HepG2 (cell line): Measurements from ENCODE around the gene CYTH2. TPM values are rescaled to one million over a fixed set of nuclear protein-coding genes. Genes with fewer than 3 reads are reported as not detected.
A peak's percentile ranks its signal among the peaks of the same experiment; 100 is the strongest.

Experiments used
- ATAC-seq: fragments of 200-7000 bp; cut with Tn5 transposase; 3 replicates; pipeline ENCODE4 v1.9.1; 2020; ENCODE audit warnings: mild to moderate bottlenecking, moderate library complexity
- BruUV-seq: library from RNA; stranded (reverse); fragments of 400-500 nt; replicated peaks from 2 replicates; lab custom pipeline; 2021; lab: Mats Ljungman, UMichigan
- CTCF ChIA-PET: fragments of 300-600 bp; formaldehyde crosslinking; extraction: SDS; loops from one replicate; lab custom pipeline; 2021; ENCODE audit warnings: low total read pairs, inconsistent platforms, low intra/inter-chr PET ratio; lab: Yijun Ruan, JAX
- POLR2A ChIA-PET: fragments of 350-600 bp; sonication (Branson Sonifier 250); formaldehyde crosslinking; loops from one replicate; lab custom pipeline; 2020; ENCODE audit warnings: antibody characterized with exemption, inconsistent platforms; lab: Yijun Ruan, JAX
- DNase-seq: peaks from one replicate; pipeline ENCODE4 v3.0.0-alpha.2; 2015; ENCODE audit warnings: low spot score
- FAIRE-seq: peaks from 3 replicates; lab custom pipeline; 2011; peaks lifted over from hg19 to GRCh38; lab: Jason Lieb, UNC
- H2AFZ ChIP-seq: one replicate; pipeline ENCODE4 v1.6.1; 2011; ENCODE audit warnings: low read length, inconsistent platforms
- H3K27ac ChIP-seq: fragments of 300-600 bp; 3 replicates; pipeline ENCODE4 v1.8.0; 2011; ENCODE audit warnings: mixed run types, mild to moderate bottlenecking, mixed read lengths, low read length, inconsistent platforms; ENCODE audit not compliant: insufficient read depth; ENCODE audit errors: extremely low read length
- H3K27me3 ChIP-seq, 2 experiments: fragments of 200-600 bp in 1 of 2; 2 replicates in 1 of 2; 3 replicates in 1 of 2; pipeline versions ENCODE4 v1.6.0 to v1.8.0; 2011; ENCODE audit warnings: low read length in 2 of 2, mild to moderate bottlenecking in 2 of 2, moderate library complexity in 2 of 2, inconsistent platforms in 1 of 2; ENCODE audit not compliant: insufficient read depth in 2 of 2, control insufficient read depth in 1 of 2
- H3K36me3 ChIP-seq, 2 experiments: fragments of 200-600 bp in 1 of 2; replicated peaks in 1 of 2; 2 replicates in 1 of 2; 3 replicates in 1 of 2; pipeline versions ENCODE4 v1.5.1 to v1.8.0; 2011; ENCODE audit warnings: low read length in 2 of 2, inconsistent platforms in 1 of 2; ENCODE audit not compliant: insufficient read depth in 2 of 2, control insufficient read depth in 1 of 2
- H3K4me1 ChIP-seq: 2 replicates; pipeline ENCODE4 v1.5.1; 2012; ENCODE audit warnings: low read length, inconsistent platforms; ENCODE audit not compliant: insufficient read depth
- H3K4me2 ChIP-seq: 2 replicates; pipeline ENCODE4 v1.6.0; 2011; ENCODE audit warnings: low read depth, low read length, inconsistent platforms
- H3K4me3 ChIP-seq, 3 experiments: fragments of 200-600 bp in 1 of 3; sonication (generic), shearing (Covaris generic) in 1 of 3; replicated peaks in 1 of 3; 2 replicates each; pipeline ENCODE4 v1.5.1; 2011 to 2016; ENCODE audit warnings: low read length in 3 of 3, inconsistent platforms in 2 of 3, low read depth in 2 of 3, mild to moderate bottlenecking in 2 of 3, control low read depth in 1 of 3, mixed read lengths in 1 of 3; ENCODE audit not compliant: insufficient read depth in 1 of 3
- H3K79me2 ChIP-seq: one replicate; pipeline ENCODE4 v1.6.1; 2011; ENCODE audit warnings: low read length, inconsistent platforms; ENCODE audit not compliant: insufficient read depth
- H3K9ac ChIP-seq: 2 replicates; pipeline ENCODE4 v1.6.0; 2011; ENCODE audit warnings: mild to moderate bottlenecking, low read depth, low read length, inconsistent platforms; ENCODE audit not compliant: insufficient read depth
- H3K9me3 ChIP-seq: 2 replicates; pipeline ENCODE4 v1.5.1; 2012; ENCODE audit warnings: mild to moderate bottlenecking, low read length
- H4K20me1 ChIP-seq: 2 replicates; pipeline ENCODE4 v1.6.0; 2011; ENCODE audit warnings: inconsistent platforms, mild to moderate bottlenecking, low read length, moderate library complexity; ENCODE audit not compliant: insufficient read depth
- AGO2 ChIP-seq: fragments of 200-400 bp; formaldehyde crosslinking; optimal IDR thresholded peaks from 2 replicates; pipeline ENCODE3; 2017; ENCODE audit warnings: mild to moderate bottlenecking, low read depth, low read length, moderate library complexity
- AKAP8 ChIP-seq: sonication (generic); formaldehyde crosslinking; IDR thresholded peaks from 2 replicates; pipeline ENCODE4 v1.5.1; 2020; ENCODE audit warnings: mild to moderate bottlenecking, missing genetic modification reagents
- BCL6 ChIP-seq: IDR thresholded peaks from 2 replicates; pipeline ENCODE4 v1.6.1; 2016; ENCODE audit warnings: missing genetic modification reagents, missing compliant biosample characterization
- FOSL1 ChIP-seq: sonication (generic); formaldehyde crosslinking; IDR thresholded peaks from 2 replicates; pipeline ENCODE4 v1.9.0; 2021; ENCODE audit warnings: missing genetic modification reagents, borderline replicate concordance
- HMGA1 ChIP-seq: sonication (generic); formaldehyde crosslinking; conservative IDR thresholded peaks from 2 replicates; pipeline ENCODE4 v1.4.0; 2020; ENCODE audit warnings: missing genetic modification reagents
- PAF1 ChIP-seq: IDR thresholded peaks from 2 replicates; pipeline ENCODE4 v1.6.1; 2016; ENCODE audit warnings: missing genetic modification reagents, missing compliant biosample characterization
- RBFOX2 ChIP-seq: fragments of 200-400 bp; formaldehyde crosslinking; IDR thresholded peaks from 2 replicates; pipeline ENCODE4 v1.6.1; 2017; ENCODE audit warnings: low read depth, mild to moderate bottlenecking, low read length
- TEAD3 ChIP-seq: optimal IDR thresholded peaks from 2 replicates; pipeline ENCODE3; 2016; ENCODE audit warnings: borderline replicate concordance
- ZBTB33 ChIP-seq: sonication (generic); formaldehyde crosslinking; IDR thresholded peaks from 2 replicates; pipeline ENCODE4 v1.4.0; 2020; ENCODE audit warnings: missing genetic modification reagents
- ZFP91 ChIP-seq: sonication (generic); formaldehyde crosslinking; IDR thresholded peaks from 2 replicates; pipeline ENCODE4 v1.9.0; 2022; ENCODE audit warnings: missing genetic modification reagents, mild to moderate bottlenecking, borderline replicate concordance
- WGBS: methylation state at CpG from one replicate; pipeline ENCODE4 v1.1.6; 2017; ENCODE audit warnings: low lambda C conversion rate; 5-methylcytosine and 5-hydroxymethylcytosine counted together
- in situ Hi-C: cut with HindIII; loops from 2 replicates; pipeline ENCODE4 v1.10.0; 2017; ENCODE audit warnings: low pct_unique_long_range_greater_than_20kb; ENCODE audit not compliant: extremely low pct_ligation_motif_present
- intact Hi-C: fragments of 100-400 bp; cut with micrococcal nuclease; formaldehyde crosslinking; loops from one replicate; pipeline ENCODE4 v1.10.0; 2022; ENCODE audit not compliant: unreplicated experiment
- polyA plus RNA-seq, 8 experiments: library from polyadenylated mRNA; depleted of rRNA in 3 of 8; stranded (reverse) in 7 of 8; unstranded in 1 of 8; fragments of >200 nt; fragmentation: Illumina TruSeq in 4 of 8; extraction: Trizol in 4 of 8; gene quantifications; 2 replicates each; pipeline versions ENCODE4 v1.2.1 to v1.2.3, GENCODE V29; 2011 to 2016; ENCODE audit warnings: low read depth in 4 of 8, missing spikeins in 1 of 8, mixed read lengths in 1 of 8; ENCODE audit not compliant: insufficient read depth in 1 of 8
- total RNA-seq, 5 experiments: library from RNA; depleted of rRNA; stranded (reverse); fragments of >200 nt; fragmentation: Illumina TruSeq; extraction: Trizol; gene quantifications; 2 replicates each; pipeline ENCODE4 v1.2.3, GENCODE V29; 2016; ENCODE audit warnings: low read depth in 1 of 5
- TF ChIP-seq, protein P1 (sequence below): sonication (generic); formaldehyde crosslinking; IDR thresholded peaks from 2 replicates; pipeline ENCODE4 v1.5.0; 2020; ENCODE audit warnings: missing genetic modification reagents

Gene CYTH2
- total and polyA plus RNA-seq, 2 of the 13 experiments (the other 11 are each of a cell fraction or from before 2014, with no cell fraction given), result 16.5 to 39.3 TPM

- TF ChIP-seq FOSL1 (no peak), BCL6 (CRISPR knock-in tag) (no peak), ZFP91 (CRISPR knock-in tag) (no peak), HMGA1 (CRISPR knock-in tag) (no peak), AKAP8 (CRISPR knock-in tag) (no peak), TEAD3 (no peak)
- TF ChIP-seq, protein P1, sequence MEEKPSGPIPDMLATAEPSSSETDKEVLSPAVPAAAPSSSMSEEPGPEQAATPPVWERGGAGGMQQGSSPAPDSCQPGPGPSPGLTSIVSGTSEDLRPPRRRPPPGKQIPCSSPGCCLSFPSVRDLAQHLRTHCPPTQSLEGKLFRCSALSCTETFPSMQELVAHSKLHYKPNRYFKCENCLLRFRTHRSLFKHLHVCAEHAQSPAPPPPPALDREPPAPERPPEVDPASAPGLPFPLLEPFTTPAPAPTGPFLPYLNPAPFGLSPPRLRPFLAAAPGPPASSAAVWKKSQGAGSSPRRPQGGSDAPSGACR, result no peak
Measured at GRCh38 chr19:48479686-48480085, 10.5 kb downstream of the CYTH2 start (continued).

DNA sequence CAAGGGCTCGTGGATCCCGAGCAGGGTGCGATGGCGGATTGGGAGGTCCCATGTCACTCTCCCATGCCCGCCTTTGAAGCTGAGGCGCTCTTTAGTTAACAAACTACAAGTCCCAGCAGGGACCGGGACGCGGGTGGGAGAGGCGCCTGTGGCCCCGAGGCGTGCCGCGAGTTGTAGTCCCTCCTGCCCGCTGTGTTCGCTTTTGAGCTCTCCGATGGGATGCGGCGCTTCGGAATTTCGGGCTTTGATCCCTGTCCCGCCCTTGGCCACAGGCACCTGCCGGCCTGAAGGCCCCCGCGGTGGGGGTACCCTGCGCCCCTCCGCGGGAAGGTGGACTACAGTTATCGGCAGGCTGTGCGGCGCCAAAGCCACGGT lies 11.0 kb downstream of the CYTH2 start:
- CTCF ChIA-PET, result no interaction called here
- Histone ChIP-seq H4K20me1 (no peaks in the 10 kb centered on the region), H3K27ac (no peak overlapping the region), H3K9me3 (no peaks in the 10 kb centered on the region), H3K36me3 (peaks cover 9 to 16% of the 10 kb centered on the region in 2 experiments; a peak in 4 of 5 replicates), H3K4me1 (peaks cover 8% of the 10 kb centered on the region; the same call in 1 of the 2 replicates), H3K4me2 (no peak overlapping the region), H3K9ac (no peak overlapping the region), H3K4me3 (no peak overlapping the region), H2AFZ (no peak overlapping the region), H3K79me2 (no peaks in the 10 kb centered on the region), H3K27me3 (no peaks in the 10 kb centered on the region)
- no peak for DNase-seq
- POLR2A ChIA-PET, result interaction anchor here (1.4 kb wide), 1 partner anchor 8 kb away, joined by 4 read pairs; no protein-coding TSS in a partner anchor
- TF ChIP-seq PAF1 (CRISPR knock-in tag), result no peak
- TF ChIP-seq AGO2, result peak; percentile 87
- TF ChIP-seq ZBTB33 (CRISPR knock-in tag), result peak; percentile 22; the same call in 1 of the 2 replicates
- TF ChIP-seq RBFOX2, result peak; percentile 65
- in situ Hi-C loops (no loop called here), intact Hi-C loops (no loop called here)
- ATAC-seq, result no peak
- 95% methylated on average over 15 of the region's 32 CpGs for WGBS
- BruUV-seq, result no TSS peak
- no peak for FAIRE-seq
